ENCODE results near the gene PLLP. TPM values are rescaled to one million over a fixed set of nuclear protein-coding genes. Genes with fewer than 3 reads are reported as not detected.

PLLP gene
- total RNA-seq, 2 donors from 2014 or later: 15.8 to 18.1 TPM

DNA sequence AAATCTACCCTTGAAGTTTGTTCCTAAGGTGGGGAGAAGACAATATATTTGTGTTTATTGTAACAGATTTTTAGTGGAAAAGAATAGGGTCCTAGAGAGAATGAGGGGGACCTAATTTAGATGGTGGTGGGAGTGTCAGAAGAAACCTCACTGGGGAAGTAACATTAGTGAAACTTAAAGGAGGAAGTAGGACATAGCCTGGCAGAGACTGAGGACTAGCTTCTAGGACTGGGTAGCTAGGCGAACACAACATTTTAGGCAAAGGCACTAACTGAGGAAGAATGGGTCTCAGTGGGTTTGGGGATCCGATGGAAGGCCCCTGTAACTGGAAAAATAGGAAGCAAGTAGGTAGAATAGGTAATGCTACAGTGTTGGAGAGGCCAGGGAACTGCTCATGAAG, 43.6 kb downstream of the PLLP start:
- intact Hi-C loops (cut with DNase I, micrococcal nuclease): no loop called here
- ATAC-seq (no peak), DNase-seq (no peak)

DNA sequence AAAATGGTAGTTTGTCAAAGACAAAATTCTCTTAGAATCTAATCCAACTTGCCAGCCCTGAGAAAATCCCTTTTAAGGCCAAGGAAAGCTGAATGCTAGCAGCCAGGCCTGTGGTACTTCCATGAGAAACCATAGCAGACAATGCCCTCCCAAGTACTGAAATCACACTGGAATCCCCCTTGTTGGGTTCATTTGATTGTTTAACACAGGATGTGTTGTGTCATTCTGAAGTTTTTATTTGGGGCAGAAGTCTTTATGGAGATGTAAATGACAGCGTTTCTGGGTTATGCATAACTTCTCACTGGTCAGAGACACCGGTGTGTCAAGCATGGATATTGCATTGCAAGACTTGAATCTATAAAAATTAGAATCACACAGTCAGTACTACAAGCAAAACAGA, 45.4 kb downstream of the PLLP start:
- DNase-seq: no peak
- intact Hi-C loops (cut with DNase I, micrococcal nuclease): no loop called here
- ATAC-seq: no peak

DNA sequence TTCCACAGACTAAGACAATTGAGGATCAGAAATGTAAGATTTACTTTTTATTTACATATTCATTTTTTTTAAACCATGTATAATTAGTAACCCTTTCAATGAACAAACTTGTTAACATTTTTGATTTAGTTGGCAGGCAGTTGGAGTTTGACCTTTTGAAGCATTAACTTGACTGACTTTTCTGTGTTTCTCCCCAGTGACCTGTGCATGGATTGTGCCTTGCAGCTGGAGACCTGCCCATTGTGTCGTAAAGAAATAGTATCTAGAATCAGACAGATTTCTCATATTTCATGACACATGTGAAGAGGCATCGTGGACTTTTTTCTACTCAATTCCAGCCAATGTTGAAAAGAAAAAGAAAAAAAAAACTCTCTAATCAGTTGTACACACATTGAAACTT, 45.8 kb downstream of the PLLP start:
- DNase-seq (no peak), ATAC-seq (no peak)
- intact Hi-C loops (cut with DNase I, micrococcal nuclease): no loop called here

DNA sequence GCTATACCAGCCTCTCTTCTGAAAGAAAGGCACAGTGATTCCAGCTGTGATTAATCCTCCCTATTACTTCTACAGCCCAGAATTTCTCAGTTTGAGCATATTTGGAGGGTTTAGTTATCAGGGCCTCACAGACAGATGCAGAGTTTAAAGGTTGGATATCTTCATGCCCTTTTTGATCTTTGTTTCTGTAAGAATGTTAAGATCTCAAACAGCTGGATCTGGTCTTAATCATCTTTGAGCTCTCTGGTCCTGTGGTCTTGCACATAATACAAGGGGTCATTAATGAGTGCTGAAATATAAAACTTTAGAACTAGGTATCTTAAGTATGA, 48.5 kb downstream of the PLLP start:
- ATAC-seq: no peak
- DNase-seq: no peak
- intact Hi-C loops (cut with DNase I, micrococcal nuclease): no loop called here

DNA sequence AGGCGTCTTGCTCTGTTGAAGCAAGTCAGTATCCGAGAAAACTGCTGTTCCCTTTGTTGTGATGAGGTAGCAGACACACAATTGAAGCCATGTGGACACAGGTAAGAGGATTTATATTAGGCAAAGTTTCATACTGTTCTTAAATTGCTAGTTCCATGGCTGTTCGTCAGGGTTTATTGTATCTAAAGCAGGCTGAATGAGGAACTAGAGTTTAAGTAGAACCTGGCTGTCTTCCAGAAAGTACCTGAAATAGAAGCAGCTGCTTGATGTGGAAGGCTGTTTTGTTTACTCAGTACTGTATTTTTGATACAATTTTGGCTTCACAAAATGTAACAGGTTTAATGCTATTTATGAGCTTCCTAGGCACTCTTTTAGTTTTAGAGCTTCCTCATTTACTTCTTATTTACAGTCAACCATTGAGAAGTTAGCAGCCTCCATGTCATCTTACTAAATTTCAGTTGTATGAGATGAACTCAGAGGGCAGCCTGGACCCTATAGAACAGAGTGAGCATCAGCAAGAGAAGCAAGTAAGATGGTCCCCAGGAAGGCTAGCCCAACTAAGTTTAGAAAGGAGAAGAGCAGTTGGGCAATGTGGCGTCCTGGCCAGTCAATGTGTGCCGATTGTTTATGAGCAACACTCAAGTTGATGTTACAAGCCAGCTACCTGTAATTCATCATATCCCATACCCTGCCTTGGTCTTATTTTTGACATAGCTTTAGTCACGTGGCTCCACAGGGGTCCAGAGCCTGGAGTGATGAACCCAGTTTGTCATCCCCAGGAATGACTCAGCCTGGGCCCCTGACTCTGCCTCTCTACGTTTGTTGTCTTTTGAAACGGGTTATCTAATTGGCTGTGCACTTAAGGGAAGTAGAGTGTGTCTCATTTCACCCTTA, 49.1 kb downstream of the PLLP start:
- peak; percentile 79 for ATAC-seq
- no peak for DNase-seq
- intact Hi-C loops (cut with DNase I, micrococcal nuclease): no loop called here

DNA sequence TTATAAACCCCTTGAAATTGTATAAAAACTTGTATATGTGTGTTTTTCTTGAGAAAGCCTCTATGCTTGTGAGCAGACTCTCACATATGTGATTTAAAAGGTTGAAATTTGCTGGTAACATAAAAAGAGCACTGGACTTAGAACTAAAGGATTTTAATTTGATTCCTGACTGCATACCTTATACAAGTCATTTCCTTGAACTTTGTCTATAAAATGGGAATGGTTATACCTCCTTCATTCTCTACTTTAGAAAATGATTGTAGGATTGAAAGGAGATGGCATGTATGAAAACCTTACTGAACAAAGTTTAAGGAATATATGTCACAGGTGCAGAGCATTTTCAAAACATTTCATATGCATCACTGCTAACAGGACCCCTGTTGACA, 49.8 kb downstream of the PLLP start:
- no peak for DNase-seq
- peak; percentile 67 for ATAC-seq
- intact Hi-C loops (cut with DNase I, micrococcal nuclease): no loop called here

- peak; percentile 30 for ATAC-seq
- intact Hi-C loops (cut with DNase I, micrococcal nuclease): no loop called here
- no peak for DNase-seq
Observed at GRCh38 chr16:57233944-57234706, 50.3 kb downstream of the PLLP start.

DNA sequence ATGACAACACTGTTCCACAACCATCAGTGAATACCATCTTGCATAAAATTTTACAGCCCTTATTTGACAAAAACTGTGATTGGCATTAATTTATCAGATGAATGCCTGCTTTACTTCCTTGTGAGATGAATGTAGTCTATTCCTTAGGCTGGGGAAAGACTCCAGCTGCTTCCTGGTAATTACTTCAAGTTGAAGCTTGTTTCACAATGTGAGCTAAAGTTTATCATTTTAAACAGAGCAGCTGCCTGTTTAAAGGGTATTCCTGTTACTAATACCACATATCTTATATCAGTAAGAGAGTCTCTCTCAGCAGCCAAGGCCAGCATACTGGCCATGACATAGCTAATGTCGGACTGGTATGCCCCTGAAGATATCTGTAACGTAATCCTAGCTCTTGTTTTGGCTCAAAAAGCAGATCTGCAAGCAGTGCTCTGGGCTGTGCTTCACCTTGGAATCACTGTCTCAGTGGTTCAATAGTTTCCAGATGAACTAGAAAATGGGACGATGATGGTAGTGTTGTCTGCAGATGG, 52.6 kb downstream of the PLLP start:
- no peak for ATAC-seq

GRCh38 chr16:57229079-57229478, 55.4 kb downstream of the PLLP start:
- ATAC-seq (no peak), DNase-seq (no peak)
- intact Hi-C loops (cut with DNase I, micrococcal nuclease): no loop called here

More for the DNA sequence above, 52.6 kb downstream of the PLLP start:
- no peak for DNase-seq
- intact Hi-C loops (cut with DNase I, micrococcal nuclease): no loop called here

DNA sequence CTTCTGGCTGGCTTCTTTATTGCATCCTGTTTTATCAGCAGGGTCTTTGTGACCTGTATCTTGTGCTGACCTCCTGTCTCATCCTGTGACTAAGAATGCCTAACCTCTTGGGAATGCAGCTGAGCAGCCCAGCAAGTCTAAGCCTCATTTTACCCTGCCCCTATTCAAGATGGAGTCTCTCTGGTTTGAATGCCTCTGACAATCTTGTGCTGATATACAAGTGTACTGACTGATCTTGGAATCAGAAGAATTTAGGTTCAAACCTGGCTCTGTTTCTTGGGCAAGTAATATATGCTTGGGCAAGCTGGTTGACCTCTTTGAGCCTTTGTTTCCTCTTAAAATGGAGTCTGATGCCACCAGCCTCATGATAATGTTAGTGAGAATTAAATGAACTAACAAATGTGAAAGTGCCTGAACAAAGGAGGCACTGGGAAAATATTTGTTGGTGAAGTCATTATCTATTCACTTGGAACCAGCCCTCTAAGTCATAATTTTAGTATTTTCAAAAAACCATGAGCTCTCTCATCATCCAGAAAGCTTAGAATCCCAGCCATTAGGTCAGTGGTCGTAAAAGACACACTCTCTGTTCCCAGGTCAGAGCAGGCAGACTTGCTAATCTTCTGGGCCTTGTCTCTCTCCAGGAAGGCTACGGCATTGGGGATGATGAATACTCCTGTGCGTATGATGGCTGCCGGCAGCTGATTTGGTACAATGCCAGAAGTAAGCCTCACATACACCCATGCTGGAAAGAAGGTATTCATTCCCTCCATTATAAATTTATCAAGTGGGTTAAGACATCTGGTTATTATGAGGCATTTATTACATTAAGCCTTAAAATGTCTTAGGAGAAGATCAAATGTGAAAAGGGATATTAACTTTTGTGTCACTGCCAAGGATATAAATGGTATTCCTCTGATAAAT, 57.5 kb downstream of the PLLP start:
- DNase-seq (no peak), ATAC-seq (no peak)
- intact Hi-C loops (cut with DNase I, micrococcal nuclease): no loop called here

- intact Hi-C loops (cut with DNase I, micrococcal nuclease): no loop called here
- no peak for ATAC-seq
- no peak for DNase-seq
Observed at GRCh38 chr16:57225978-57226377, 58.5 kb downstream of the PLLP start.

DNA sequence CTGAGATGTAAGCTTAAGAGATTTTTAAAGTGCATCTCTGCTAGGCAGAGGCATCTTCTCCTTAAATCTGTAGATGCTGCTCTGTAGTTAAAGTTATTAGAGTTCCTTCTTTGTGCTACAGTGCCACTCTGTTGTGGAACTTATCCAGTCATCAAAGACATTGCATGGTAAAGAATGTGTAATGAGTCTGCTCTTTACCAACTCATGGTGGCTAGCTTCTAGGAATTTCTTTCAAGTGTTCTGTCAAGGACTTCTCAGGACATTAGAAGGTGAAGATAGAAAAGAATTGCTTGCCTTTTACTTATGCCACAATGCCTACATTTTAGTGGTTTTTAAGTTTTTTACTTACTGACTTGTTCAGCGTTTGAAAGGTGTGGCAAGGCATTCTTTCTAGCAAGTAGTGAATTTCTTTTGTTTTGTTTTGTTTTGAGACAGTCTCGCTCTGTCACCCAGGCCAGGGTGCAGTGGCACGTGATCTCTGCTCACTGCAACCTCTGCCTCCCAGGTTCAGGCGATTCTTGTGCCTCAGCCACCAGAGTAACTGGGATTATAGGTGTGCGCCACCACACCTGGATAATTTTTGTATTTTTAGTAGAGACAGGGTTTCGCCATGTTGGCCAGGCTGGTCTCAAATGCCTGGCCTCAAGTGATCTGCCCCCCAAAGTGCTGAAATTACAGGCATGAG, 59.7 kb downstream of the PLLP start:
- ATAC-seq: no peak
- intact Hi-C loops (cut with DNase I, micrococcal nuclease): no loop called here
- DNase-seq: no peak

DNA sequence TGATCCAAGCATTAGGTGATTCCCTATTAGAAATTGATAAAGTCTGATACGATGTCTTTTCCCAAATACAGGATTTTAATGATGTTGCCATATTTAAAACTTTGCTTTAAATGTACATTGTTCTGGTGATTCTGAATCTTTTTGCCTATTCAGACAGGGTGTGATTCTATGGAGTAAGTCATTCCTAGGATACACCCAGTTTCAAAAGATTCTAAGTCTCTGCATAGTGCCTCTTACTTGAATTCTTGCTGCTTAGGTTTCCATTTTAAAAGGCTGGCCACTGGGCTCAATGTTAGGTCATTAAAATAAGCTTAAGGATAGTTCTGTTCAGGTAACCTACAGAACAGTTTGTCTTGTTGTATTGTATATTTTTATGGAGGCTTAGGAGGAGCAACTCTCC, 61.4 kb downstream of the PLLP start:
- ATAC-seq (no peak), DNase-seq (no peak)
- intact Hi-C loops (cut with DNase I, micrococcal nuclease): no loop called here

- intact Hi-C loops (cut with DNase I, micrococcal nuclease): no loop called here
- DNase-seq (no peak), ATAC-seq (no peak)
Observed at GRCh38 chr16:57216968-57217367, 67.5 kb downstream of the PLLP start.

- no peak for ATAC-seq
- intact Hi-C loops (cut with DNase I, micrococcal nuclease): no loop called here
Observed at GRCh38 chr16:57213462-57213861, 71.0 kb downstream of the PLLP start.

DNA sequence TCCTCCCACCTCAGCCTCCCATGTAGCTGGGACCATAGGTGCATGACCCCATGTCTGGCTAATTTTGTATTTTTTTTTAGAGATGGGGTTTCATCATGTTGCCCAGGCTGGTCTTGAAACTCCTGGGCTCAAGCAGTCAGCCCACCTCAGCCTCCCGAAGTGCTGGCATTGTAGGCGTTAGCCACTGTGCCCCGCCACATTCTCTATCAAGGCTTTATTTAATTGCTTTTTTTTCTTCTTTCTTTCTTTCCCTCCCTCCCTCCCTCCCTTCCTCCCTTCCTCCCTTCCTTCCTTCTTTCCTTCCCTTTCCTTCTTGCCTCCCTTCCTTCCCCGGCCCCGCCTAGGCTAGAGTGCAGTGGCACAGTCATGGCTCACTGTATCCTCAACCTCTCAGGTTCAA, 74.7 kb downstream of the PLLP start:
- DNase-seq (no peak), ATAC-seq (no peak)
- intact Hi-C loops (cut with DNase I, micrococcal nuclease): no loop called here

More at GRCh38 chr16:57213462-57213861, 71.0 kb downstream of the PLLP start:
- no peak for DNase-seq

DNA sequence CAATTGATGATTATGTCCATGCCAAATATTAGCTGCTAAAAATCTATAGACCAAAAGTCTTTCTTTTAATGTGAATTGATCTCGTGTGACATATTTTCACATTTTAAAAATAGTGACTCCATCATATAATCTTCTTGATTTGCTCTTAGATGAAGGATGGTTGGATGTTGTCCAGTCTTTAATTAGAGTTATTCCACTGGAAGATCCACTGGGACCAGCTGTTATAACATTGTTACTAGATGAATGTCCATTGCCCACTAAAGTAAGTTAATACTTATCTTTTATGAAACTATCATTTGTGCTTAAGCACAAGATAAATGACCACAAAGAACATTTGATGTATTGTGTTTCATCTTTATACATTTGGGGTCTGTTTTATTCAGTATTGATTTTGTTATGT, 75.5 kb downstream of the PLLP start:
- intact Hi-C loops (cut with DNase I, micrococcal nuclease): no loop called here
- ATAC-seq (no peak), DNase-seq (no peak)

Data from left colon (tissue), 2 donors.